ENCODE results near the gene KREMEN2. TPM values are rescaled to one million over a fixed set of nuclear protein-coding genes. Genes with fewer than 3 reads are reported as not detected.

The KREMEN2 gene
- total and polyA plus RNA-seq, 2 of the 13 experiments (the other 11 are each of a cell fraction or from before 2014, with no cell fraction given): 0.48 to 1.2 TPM

GRCh38 chr16:2933701-2934100 lies 30.4 kb upstream of the KREMEN2 start (continued):
- no peak for TF ChIP-seq AFF4 (CRISPR knock-in tag; IDR thresholded peaks at IDR 0.05)

GRCh38 chr16:2934450-2934849 lies 29.6 kb upstream of the KREMEN2 start:
- 96% methylated on average over 15 of the region's 15 CpGs for WGBS (ENCODE audit: low lambda C conversion rate)
- H3K4me2 ChIP-seq (ENCODE audit: low read depth, low read length): no peak overlapping the region
- no peak for ATAC-seq
- H3K4me3 ChIP-seq (replicated peaks in 1 of 3; ENCODE audit: insufficient read depth in 1 of 3, low read depth in 2 of 3, low read length in 3 of 3): no peak overlapping the region
- in situ Hi-C loops (cut with HindIII; ENCODE audit: extremely low pct_ligation_motif_present, low pct_unique_long_range_greater_than_20kb): no loop called here
- no peak overlapping the region for H3K27ac ChIP-seq (ENCODE audit: extremely low read length, insufficient read depth, low read length)
- FAIRE-seq: no peak
- no peaks in the 10 kb centered on the region for H3K27me3 ChIP-seq (ENCODE audit: control insufficient read depth in 1 of 2, insufficient read depth in 2 of 2, low read length in 2 of 2)
- ChIA-PET CTCF (ENCODE audit: low intra/inter-chr PET ratio, low total read pairs) (no interaction called here), POLR2A (no interaction called here)
- intact Hi-C loops (cut with micrococcal nuclease; ENCODE audit: unreplicated experiment): no loop called here
- peaks cover 10 to 22% of the 10 kb centered on the region in 2 experiments; a peak in 4 of 5 replicates for H3K36me3 ChIP-seq (replicated peaks in 1 of 2; ENCODE audit: control insufficient read depth in 1 of 2, insufficient read depth in 2 of 2, low read length in 2 of 2)
- H3K9ac ChIP-seq (ENCODE audit: insufficient read depth, low read depth, low read length): no peak overlapping the region
- no peak overlapping the region for H2AFZ ChIP-seq (ENCODE audit: low read length)
- no peak for DNase-seq (ENCODE audit: low spot score)
- H3K4me1 ChIP-seq (ENCODE audit: insufficient read depth, low read length): no peaks in the 10 kb centered on the region
- H4K20me1 ChIP-seq (ENCODE audit: insufficient read depth, low read length): no peaks in the 10 kb centered on the region
- no TSS peak for BruUV-seq (replicated peaks)
- H3K79me2 ChIP-seq (ENCODE audit: insufficient read depth, low read length): no peaks in the 10 kb centered on the region
- H3K9me3 ChIP-seq (ENCODE audit: low read length): no peaks in the 10 kb centered on the region
- TF ChIP-seq MEIS2 (CRISPR knock-in tag; IDR thresholded peaks at IDR 0.05): no peak
- TF ChIP-seq IRF1 (CRISPR knock-in tag; IDR thresholded peaks at IDR 0.05; ENCODE audit: low read depth): no peak
- no peak for TF ChIP-seq ZNF883 (CRISPR knock-in tag; IDR thresholded peaks at IDR 0.05; ENCODE audit: not compliant biosample characterization)
- TF ChIP-seq SRSF9 (IDR thresholded peaks at IDR 0.05; ENCODE audit: borderline replicate concordance, insufficient read depth, low read depth, low read length, poor library complexity, severe bottlenecking): no peak
- no peak for TF ChIP-seq ATF5 (CRISPR knock-in tag; IDR thresholded peaks at IDR 0.05; ENCODE audit: low read depth)
- no peak for TF ChIP-seq RBFOX2 (IDR thresholded peaks at IDR 0.05; ENCODE audit: low read depth, low read length)
- TF ChIP-seq RFX1 (IDR thresholded peaks at IDR 0.05): no peak
- no peak for TF ChIP-seq NCOA1 (CRISPR knock-in tag; IDR thresholded peaks at IDR 0.05)
- no peak for TF ChIP-seq KAT8 (CRISPR knock-in tag; IDR thresholded peaks at IDR 0.05)
- TF ChIP-seq ZHX2 (IDR thresholded peaks at IDR 0.05; ENCODE audit: low read depth): no peak
- no peak for TF ChIP-seq ZHX2 (CRISPR knock-in tag; IDR thresholded peaks at IDR 0.05; ENCODE audit: borderline replicate concordance)

Measured in HepG2 (cell line).